GOT3 (cell line): ENCODE results near the gene BBIP1.

Experiments
- DNase-seq: peaks from one replicate; lab custom pipeline; 2025; ENCODE audit warnings: mixed read lengths; lab: John Stamatoyannopoulos, UW

BBIP1 gene

GRCh38 chr10:110862961-110863360 lies 56.0 kb downstream of the BBIP1 start:
- no peak for DNase-seq

GRCh38 chr10:110861930-110862649 lies 56.9 kb downstream of the BBIP1 start:
- DNase-seq: no peak

- no peak for DNase-seq
These were observed 57.5 kb downstream of the BBIP1 start for GRCh38 chr10:110861476-110861875.

- DNase-seq: no peak
These were observed 58.3 kb downstream of the BBIP1 start for GRCh38 chr10:110860576-110861241.

- no peak for DNase-seq
These were observed 59.0 kb downstream of the BBIP1 start for GRCh38 chr10:110859973-110860376.

- no peak for DNase-seq
These were observed 59.6 kb downstream of the BBIP1 start for GRCh38 chr10:110859206-110859972.

- no peak for DNase-seq
These were observed 60.6 kb downstream of the BBIP1 start for GRCh38 chr10:110858297-110858934.

GRCh38 chr10:110857265-110858171 lies 61.5 kb downstream of the BBIP1 start:
- DNase-seq: no peak

GRCh38 chr10:110853921-110854605 lies 64.9 kb downstream of the BBIP1 start:
- no peak for DNase-seq

- DNase-seq: no peak
These were observed 66.0 kb downstream of the BBIP1 start for GRCh38 chr10:110852947-110853346.

GRCh38 chr10:110852255-110852896 lies 66.6 kb downstream of the BBIP1 start:
- DNase-seq: no peak

- DNase-seq: no peak
These were observed 67.9 kb downstream of the BBIP1 start for GRCh38 chr10:110851020-110851612.

GRCh38 chr10:110850099-110850498 lies 68.9 kb downstream of the BBIP1 start:
- no peak for DNase-seq
